GM12878 (cell line): ENCODE data around the gene PLSCR3. TPM values are rescaled to one million over a fixed set of nuclear protein-coding genes. Genes with fewer than 3 reads are reported as not detected.

ENCODE experiments used
- ATAC-seq: fragments of 200-7000 bp; cut with Tn5 transposase; 3 replicates; pipeline ENCODE4 v1.9.1; 2020; ENCODE audit warnings: mild to moderate bottlenecking, moderate library complexity
- BruUV-seq: library from RNA; stranded (reverse); fragments of 400-500 nt; replicated peaks from 2 replicates; lab custom pipeline; 2021; lab: Mats Ljungman, UMichigan
- CTCF ChIA-PET: fragments of 300-600 bp; sonication (Branson Sonifier 250); formaldehyde crosslinking; extraction: SDS; loops from one replicate; lab custom pipeline; 2021; ENCODE audit warnings: inconsistent platforms; lab: Yijun Ruan, JAX
- POLR2A ChIA-PET: fragments of 350-600 bp; formaldehyde crosslinking; extraction: SDS; loops from one replicate; lab custom pipeline; 2021; ENCODE audit warnings: inconsistent platforms; lab: Charles Lee
- RAD21 ChIA-PET: fragments of 300-600 bp; sonication (Branson Sonifier 250); formaldehyde crosslinking; loops from one replicate; lab custom pipeline; 2023; ENCODE audit warnings: antibody characterized with exemption; ENCODE audit not compliant: unreplicated experiment; lab: Charles Lee
- SMC1A ChIA-PET: fragments of 300-600 bp; sonication (Branson Sonifier 250); formaldehyde crosslinking; loops from one replicate; lab custom pipeline; 2023; ENCODE audit not compliant: unreplicated experiment, uncharacterized antibody; lab: Charles Lee
- DNase-seq: peaks from one replicate; pipeline ENCODE4 v3.0.0-alpha.2; 2011; ENCODE audit warnings: low read depth, low spot score
- FAIRE-seq: peaks from 3 replicates; lab custom pipeline; 2011; peaks lifted over from hg19 to GRCh38; lab: Jason Lieb, UNC
- H2AFZ ChIP-seq: 2 replicates; pipeline ENCODE4 v1.6.0; 2011; ENCODE audit warnings: low read depth, low read length, control low read depth; ENCODE audit not compliant: control insufficient read depth
- H3K27ac ChIP-seq: 2 replicates; pipeline ENCODE4 v1.5.1; 2011; ENCODE audit warnings: control low read depth; ENCODE audit not compliant: control insufficient read depth, insufficient read depth
- H3K27me3 ChIP-seq, 2 experiments: replicated peaks in 1 of 2; 2 replicates each; pipeline versions ENCODE4 v1.6.0 to v1.6.1; 2011; ENCODE audit warnings: low read length in 1 of 2; ENCODE audit not compliant: control insufficient read depth in 2 of 2, insufficient read depth in 2 of 2
- H3K36me3 ChIP-seq, 2 experiments: 2 replicates each; pipeline ENCODE4 v1.5.1; 2011; ENCODE audit warnings: low read length in 1 of 2; ENCODE audit not compliant: control insufficient read depth in 2 of 2, insufficient read depth in 2 of 2
- H3K4me1 ChIP-seq: 2 replicates; pipeline ENCODE4 v1.6.1; 2011; ENCODE audit warnings: mild to moderate bottlenecking, low read length, moderate library complexity, mixed read lengths; ENCODE audit not compliant: control insufficient read depth, insufficient read depth
- H3K4me2 ChIP-seq: 2 replicates; pipeline ENCODE4 v1.6.0; 2011; ENCODE audit warnings: control low read depth; ENCODE audit not compliant: control insufficient read depth, insufficient read depth
- H3K4me3 ChIP-seq: fragments of 200-600 bp; sonication (generic); 2 replicates; pipeline ENCODE4 v1.5.1; 2016
- H3K79me2 ChIP-seq: 2 replicates; pipeline ENCODE4 v1.6.0; 2011; ENCODE audit warnings: low read length; ENCODE audit not compliant: control insufficient read depth, insufficient read depth
- H3K9ac ChIP-seq: 2 replicates; pipeline ENCODE4 v1.8.0; 2011; ENCODE audit warnings: low read length, control low read depth, mixed read lengths; ENCODE audit not compliant: control insufficient read depth, insufficient read depth
- H3K9me3 ChIP-seq: replicated peaks from 3 replicates; pipeline ENCODE4 v1.5.1; 2011; ENCODE audit warnings: mild to moderate bottlenecking, low read length; ENCODE audit not compliant: control insufficient read depth, insufficient read depth
- H4K20me1 ChIP-seq: 2 replicates; pipeline ENCODE4 v1.6.0; 2011; ENCODE audit not compliant: control insufficient read depth, insufficient read depth
- ATF7 ChIP-seq: fragments of 450-650 bp; IDR thresholded peaks from 2 replicates; pipeline ENCODE4 v1.6.1; 2016; ENCODE audit warnings: low read depth, mild to moderate bottlenecking
- CHD2 ChIP-seq: IDR thresholded peaks from 2 replicates; pipeline ENCODE4 v1.6.1; 2011; ENCODE audit warnings: low read depth, low read length, improper control_type of control experiment, borderline replicate concordance
- CHD4 ChIP-seq: fragments of 200-600 bp; sonication (generic); IDR thresholded peaks from 2 replicates; pipeline ENCODE4 v1.6.1; 2016; ENCODE audit warnings: mild to moderate bottlenecking
- EGR1 ChIP-seq, 2 experiments: IDR thresholded peaks; 1 replicate in 1 of 2; 2 replicates in 1 of 2; pipeline ENCODE4 v1.6.1; 2011 to 2012; ENCODE audit warnings: low read depth in 2 of 2, low read length in 2 of 2, borderline replicate concordance in 1 of 2, mild to moderate bottlenecking in 1 of 2, moderate library complexity in 1 of 2
- IRF4 ChIP-seq: IDR thresholded peaks from 2 replicates; pipeline ENCODE4 v1.6.1; 2011; ENCODE audit warnings: low read depth, low read length
- MEF2B ChIP-seq: fragments of 450-650 bp; IDR thresholded peaks from 2 replicates; pipeline ENCODE4 v1.6.1; 2018; ENCODE audit warnings: mild to moderate bottlenecking, moderate library complexity; ENCODE audit not compliant: partially characterized antibody, poor library complexity, severe bottlenecking
- NR2F1 ChIP-seq: fragments of 450-650 bp; conservative IDR thresholded peaks from 2 replicates; pipeline ENCODE4 v1.6.1; 2017; ENCODE audit warnings: mild to moderate bottlenecking
- SIX5 ChIP-seq: IDR thresholded peaks from 2 replicates; pipeline ENCODE4 v1.6.1; 2011; ENCODE audit warnings: mild to moderate bottlenecking, low read depth, low read length, moderate library complexity; ENCODE audit not compliant: severe bottlenecking
- SPI1 ChIP-seq: IDR thresholded peaks from 2 replicates; pipeline ENCODE4 v1.6.1; 2011; ENCODE audit warnings: low read depth, mild to moderate bottlenecking, low read length, moderate library complexity, borderline replicate concordance; ENCODE audit not compliant: insufficient read depth
- WRNIP1 ChIP-seq: IDR thresholded peaks from 2 replicates; pipeline ENCODE4 v1.6.1; 2011; ENCODE audit warnings: low read depth, low read length, improper control_type of control experiment, borderline replicate concordance
- YBX1 ChIP-seq: fragments of 450-650 bp; IDR thresholded peaks from 2 replicates; pipeline ENCODE4 v1.6.1; 2016; ENCODE audit warnings: antibody characterized with exemption
- ZSCAN29 ChIP-seq: fragments of 450-650 bp; IDR thresholded peaks from 2 replicates; pipeline ENCODE4 v1.6.1; 2017; ENCODE audit warnings: mild to moderate bottlenecking, moderate library complexity
- WGBS: methylation state at CpG from one replicate; pipeline ENCODE4 v1.1.6; 2016; ENCODE audit warnings: low lambda C conversion rate; ENCODE audit not compliant: insufficient replicate concordance, insufficient coverage; ENCODE audit errors: missing lambda C conversion rate; 5-methylcytosine and 5-hydroxymethylcytosine counted together
- in situ Hi-C: fragments of 300-500 bp; cut with MboI; formaldehyde crosslinking; loops from 9 replicates; pipeline ENCODE4 v1.14.3; 2018; ENCODE audit warnings: mixed read lengths
- intact Hi-C: fragments of 100-400 bp; cut with micrococcal nuclease; formaldehyde crosslinking; loops from one replicate; pipeline ENCODE4 v1.14.2; 2022; ENCODE audit not compliant: unreplicated experiment
- polyA plus RNA-seq, 11 experiments: library from polyadenylated mRNA; depleted of rRNA in 4 of 11; unstranded in 6 of 11; stranded (reverse) in 5 of 11; fragments of >200 nt; fragmentation: Nextera tagmentation in 4 of 11; fragmentation: Illumina TruSeq in 1 of 11; extraction: Ambion mirVana in 4 of 11; extraction: Trizol in 1 of 11; gene quantifications; 1 replicate in 1 of 11; 2 replicates in 10 of 11; pipeline versions ENCODE4 v1.2.1 to v1.2.3, GENCODE V29; 2011 to 2016; ENCODE audit warnings: inconsistent platforms in 2 of 11, missing spikeins in 2 of 11, low read depth in 1 of 11
- total RNA-seq, 4 experiments: library from RNA; depleted of rRNA in 3 of 4; stranded (reverse); fragments of >200 nt in 3 of 4; fragmentation: Illumina TruSeq in 1 of 4; extraction: Trizol in 1 of 4; gene quantifications; 2 replicates each; pipeline versions ENCODE4 v1.2.1 to v1.2.3, GENCODE V29; 2013 to 2021
- TF ChIP-seq, protein P1 (sequence below): fragments of 450-650 bp; IDR thresholded peaks from 2 replicates; pipeline ENCODE4 v1.6.1; 2017; ENCODE audit warnings: borderline replicate concordance

The PLSCR3 gene
- total and polyA plus RNA-seq, 10 of the 15 experiments (the other 5 are each of a cell fraction or from before 2014, with no cell fraction given), result 9.9 to 51.4 (median 43.4) TPM

DNA sequence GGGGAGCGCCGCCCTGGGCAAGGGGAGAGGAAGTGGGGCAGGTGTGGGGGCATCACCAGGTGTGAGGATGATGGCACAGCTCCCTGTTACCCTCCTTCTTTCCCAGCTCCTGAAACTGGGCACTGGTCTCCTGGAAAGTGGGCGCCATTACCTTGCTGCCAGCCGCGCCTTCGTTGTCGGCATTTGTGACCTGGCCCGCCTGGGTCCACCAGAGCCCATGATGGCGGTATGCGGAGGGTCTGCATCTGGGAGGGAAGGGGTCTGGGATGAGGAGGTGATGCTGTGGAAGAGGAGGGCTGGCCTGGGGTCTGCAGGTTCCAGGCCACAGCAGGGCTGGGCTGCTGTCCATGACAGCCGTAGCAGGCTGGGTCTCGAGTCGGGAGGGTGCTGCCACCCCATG is 52.5 kb downstream of the PLSCR3 start:
- FAIRE-seq (no peak), ATAC-seq (no peak), DNase-seq (no peak)
- Histone ChIP-seq H3K9me3 (no peaks in the 10 kb centered on the region), H3K79me2 (peaks cover 22% of the 10 kb centered on the region), H3K4me1 (peaks cover 3% of the 10 kb centered on the region; the same call in 1 of the 2 replicates), H3K4me2 (no peak overlapping the region), H3K36me3 (peaks cover 17 to 46% of the 10 kb centered on the region in 2 experiments), H3K4me3 (no peak overlapping the region), H2AFZ (no peak overlapping the region), H4K20me1 (no peaks in the 10 kb centered on the region), H3K27me3 (no peaks in the 10 kb centered on the region), H3K27ac (no peak overlapping the region), H3K9ac (no peak overlapping the region)
- 100% methylated on average over 13 of the region's 13 CpGs for WGBS
- SMC1A ChIA-PET, result interaction anchor here (1.0 kb wide), 1 partner anchor 148 kb away, joined by 3 read pairs; no protein-coding TSS in a partner anchor
- in situ Hi-C loops, result no loop called here
- no TSS peak for BruUV-seq
- RAD21 ChIA-PET, result no interaction called here
- intact Hi-C loops, result no loop called here
- TF ChIP-seq MEF2B, result no peak
- no peak for TF ChIP-seq IRF4
- no peak for TF ChIP-seq EGR1 (IDR thresholded peaks at IDR 0.05; ENCODE audit: borderline replicate concordance in 1 of 2, low read depth in 2 of 2, low read length in 2 of 2)
- no peak for TF ChIP-seq WRNIP1
- TF ChIP-seq CHD4, result no peak
- TF ChIP-seq SIX5, result no peak
- no peak for TF ChIP-seq CHD2
- TF ChIP-seq SPI1, result no peak
- TF ChIP-seq, protein P1, sequence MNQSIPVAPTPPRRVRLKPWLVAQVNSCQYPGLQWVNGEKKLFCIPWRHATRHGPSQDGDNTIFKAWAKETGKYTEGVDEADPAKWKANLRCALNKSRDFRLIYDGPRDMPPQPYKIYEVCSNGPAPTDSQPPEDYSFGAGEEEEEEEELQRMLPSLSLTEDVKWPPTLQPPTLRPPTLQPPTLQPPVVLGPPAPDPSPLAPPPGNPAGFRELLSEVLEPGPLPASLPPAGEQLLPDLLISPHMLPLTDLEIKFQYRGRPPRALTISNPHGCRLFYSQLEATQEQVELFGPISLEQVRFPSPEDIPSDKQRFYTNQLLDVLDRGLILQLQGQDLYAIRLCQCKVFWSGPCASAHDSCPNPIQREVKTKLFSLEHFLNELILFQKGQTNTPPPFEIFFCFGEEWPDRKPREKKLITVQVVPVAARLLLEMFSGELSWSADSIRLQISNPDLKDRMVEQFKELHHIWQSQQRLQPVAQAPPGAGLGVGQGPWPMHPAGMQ, result no peak
- no peak for TF ChIP-seq ATF7
- no peak for TF ChIP-seq ZSCAN29
- TF ChIP-seq YBX1, result no peak
- no peak for TF ChIP-seq NR2F1
- POLR2A ChIA-PET, result interaction anchor here (1.6 kb wide), 1 partner anchor 11 kb away, joined by 11 read pairs; no protein-coding TSS in a partner anchor
- CTCF ChIA-PET, result interaction anchor here (6.7 kb wide), 1 partner anchor 14 kb away, joined by 49 read pairs; the partner anchor contains the start of gene NEURL4
